Dendritic cell treated with granulocyte-macrophage colony-stimulating factor and Interleukin-4, amounts not matched to agents 40 ng/mL and 50 ng/mL, for 4 days (primary cell): ENCODE data around the gene RIN3.
A peak's percentile ranks its signal among the peaks of the same experiment; 100 is the strongest.

Source experiments
- H3K27ac Mint-ChIP-seq: one replicate; pipeline ENCODE4 v1.8.0; 2022; ENCODE audit warnings: mild to moderate bottlenecking, mixed read lengths
- H3K27me3 Mint-ChIP-seq: one replicate; pipeline ENCODE4 v1.8.0; 2022; ENCODE audit warnings: mild to moderate bottlenecking, mixed read lengths
- H3K36me3 Mint-ChIP-seq: one replicate; pipeline ENCODE4 v1.8.0; 2022; ENCODE audit warnings: low read depth, mixed read lengths
- H3K4me1 Mint-ChIP-seq: one replicate; pipeline ENCODE4 v1.8.0; 2022; ENCODE audit warnings: low read depth, mixed read lengths
- H3K4me3 Mint-ChIP-seq: one replicate; pipeline ENCODE4 v1.8.0; 2022; ENCODE audit warnings: mild to moderate bottlenecking, moderate library complexity, mixed read lengths
- H3K9me3 Mint-ChIP-seq: one replicate; pipeline ENCODE4 v1.8.0; 2022; ENCODE audit warnings: mixed read lengths
- intact Hi-C: fragments of 100-400 bp; cut with micrococcal nuclease; formaldehyde crosslinking; loops from one replicate; pipeline ENCODE4 v1.15.0; 2022

RIN3 gene

DNA sequence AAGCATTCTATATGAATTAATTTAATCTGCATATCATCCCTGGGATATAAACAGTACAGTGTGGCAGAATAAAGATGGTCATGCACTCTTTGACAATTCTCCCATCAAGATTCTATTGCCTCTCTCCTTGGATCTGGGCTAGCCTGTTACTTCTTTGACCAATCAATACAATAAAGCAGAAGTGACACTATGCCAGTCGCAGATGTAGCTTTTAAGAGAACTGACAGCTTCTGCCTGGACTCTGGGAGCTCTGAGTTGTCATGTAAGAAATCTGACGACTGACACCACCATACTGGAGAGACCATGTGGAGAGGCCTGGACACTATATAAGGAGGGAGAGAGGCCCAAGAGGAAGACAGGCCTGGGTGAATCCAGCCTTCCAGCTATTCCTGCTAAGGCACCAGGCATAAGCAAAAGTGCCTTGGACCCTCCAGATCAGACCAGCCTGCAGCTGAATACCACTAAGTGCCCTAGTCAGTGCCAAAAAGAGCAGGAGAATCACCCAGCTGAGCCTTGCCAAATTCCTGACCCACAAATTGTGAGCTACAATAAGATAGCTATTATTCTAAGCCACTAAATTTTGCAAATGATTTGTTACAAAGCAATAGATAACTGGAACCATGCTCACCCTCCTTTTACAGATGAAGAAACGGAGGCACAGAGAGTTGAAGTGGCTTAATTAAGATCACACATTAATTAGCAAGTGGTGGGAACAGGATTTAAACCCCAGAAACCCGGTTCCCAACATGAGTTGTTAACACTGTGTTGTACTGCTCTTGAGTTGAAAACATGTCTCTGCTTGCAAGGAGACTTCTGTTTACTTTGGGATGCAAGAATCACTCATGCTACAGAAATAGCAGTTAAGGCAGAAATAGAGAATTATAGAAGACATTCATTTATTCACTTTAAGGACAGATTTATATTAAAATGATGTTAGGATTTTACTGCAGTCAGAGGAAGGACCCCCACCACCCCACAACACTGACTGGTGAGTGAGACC, 84.6 kb downstream of the RIN3 start:
- intact Hi-C loops: loop anchor here (5.0 kb wide), 1 partner anchor 54 kb away; no protein-coding TSS in a partner anchor
- Mint-ChIP-seq H3K4me1 (peaks cover 69% of the 10 kb centered on the region), H3K27ac (peak overlapping the region; percentile 24), H3K4me3 (no peak overlapping the region), H3K9me3 (no peaks in the 10 kb centered on the region), H3K36me3 (peaks cover 83% of the 10 kb centered on the region), H3K27me3 (no peaks in the 10 kb centered on the region)

DNA sequence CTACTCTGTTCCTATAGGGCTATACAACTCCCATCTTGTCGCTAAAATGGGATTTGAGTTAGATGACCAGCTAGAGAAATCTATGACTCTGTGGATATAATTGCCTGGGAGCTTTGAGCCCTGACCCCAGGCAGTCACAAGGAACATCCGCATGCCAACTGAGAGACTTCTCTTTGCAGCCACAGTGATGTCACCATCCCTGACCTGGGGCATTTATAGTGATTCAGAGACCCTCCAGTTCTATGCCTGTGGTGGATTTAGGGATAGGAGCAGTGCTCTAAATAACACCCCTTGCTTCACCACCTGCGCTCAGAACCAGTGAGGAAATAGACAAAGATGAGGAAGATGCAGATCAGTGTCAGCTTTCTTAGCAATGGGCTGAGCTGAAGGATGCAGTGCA, 86.2 kb downstream of the RIN3 start:
- Mint-ChIP-seq H3K4me1 (peaks cover 66% of the 10 kb centered on the region), H3K4me3 (no peak overlapping the region)

DNA sequence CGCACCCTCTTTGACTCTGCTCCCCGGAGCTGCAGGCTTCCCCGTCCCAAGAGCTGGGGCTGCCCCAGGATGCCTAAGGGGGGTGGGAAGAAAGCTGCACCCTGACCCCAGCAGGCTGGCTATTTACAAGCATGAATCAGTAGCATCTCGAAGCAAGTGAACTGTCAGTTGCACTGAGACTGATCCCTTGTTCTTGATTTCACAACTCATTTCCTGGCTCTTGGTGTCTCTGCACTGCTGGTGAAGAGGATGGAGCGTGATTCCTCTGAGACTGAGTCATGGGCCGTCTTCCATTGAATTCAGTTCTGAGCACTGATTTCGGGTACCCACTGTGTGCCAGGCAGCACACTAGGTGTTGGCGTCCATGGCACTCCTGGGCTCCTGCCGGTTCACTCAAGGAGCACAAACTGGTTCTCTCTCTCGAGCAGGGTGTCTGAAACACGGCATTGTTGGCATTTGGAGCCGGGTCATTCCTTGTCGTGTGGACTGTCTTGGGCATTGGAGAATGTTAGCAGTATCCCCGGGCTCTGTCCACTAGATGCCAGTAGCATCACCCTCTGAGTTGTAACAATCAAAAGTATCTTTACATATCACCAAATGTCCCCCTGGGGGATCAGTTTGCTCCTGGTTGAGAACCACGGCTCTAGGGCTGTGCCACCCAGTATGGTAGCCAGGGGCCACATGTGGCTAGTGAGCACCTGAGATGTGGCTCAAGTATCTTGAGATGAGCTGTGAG, 86.9 kb downstream of the RIN3 start:
- Mint-ChIP-seq H3K27me3 (no peaks in the 10 kb centered on the region), H3K4me3 (no peak overlapping the region), H3K36me3 (peaks cover 83% of the 10 kb centered on the region), H3K4me1 (peaks cover 59% of the 10 kb centered on the region), H3K27ac (peak overlapping the region; percentile 56), H3K9me3 (no peaks in the 10 kb centered on the region)
- intact Hi-C loops: no loop called here

More for the DNA sequence above, 86.2 kb downstream of the RIN3 start:
- no peaks in the 10 kb centered on the region for H3K27me3 Mint-ChIP-seq
- no peak overlapping the region for H3K27ac Mint-ChIP-seq
- intact Hi-C loops: loop anchor here (5.0 kb wide), 1 partner anchor 52 kb away; no protein-coding TSS in a partner anchor
- no peaks in the 10 kb centered on the region for H3K9me3 Mint-ChIP-seq
- H3K36me3 Mint-ChIP-seq: peaks cover 83% of the 10 kb centered on the region

- H3K9me3 Mint-ChIP-seq: no peaks in the 10 kb centered on the region
- no peaks in the 10 kb centered on the region for H3K27me3 Mint-ChIP-seq
- H3K36me3 Mint-ChIP-seq: peaks cover 89% of the 10 kb centered on the region
- H3K27ac Mint-ChIP-seq: no peak overlapping the region
- intact Hi-C loops: no loop called here
- H3K4me3 Mint-ChIP-seq: no peak overlapping the region
- H3K4me1 Mint-ChIP-seq: peaks cover 52% of the 10 kb centered on the region
These were observed 87.6 kb downstream of the RIN3 start for GRCh38 chr14:92601131-92601710.

GRCh38 chr14:92601757-92602417, 88.3 kb downstream of the RIN3 start:
- peaks cover 45% of the 10 kb centered on the region for H3K4me1 Mint-ChIP-seq

GRCh38 chr14:92603309-92604242, 90.0 kb downstream of the RIN3 start:
- Mint-ChIP-seq H3K9me3 (no peaks in the 10 kb centered on the region), H3K4me1 (peaks cover 36% of the 10 kb centered on the region), H3K4me3 (no peak overlapping the region), H3K36me3 (peaks cover 86% of the 10 kb centered on the region), H3K27ac (no peak overlapping the region), H3K27me3 (no peaks in the 10 kb centered on the region)
- intact Hi-C loops: no loop called here

More at GRCh38 chr14:92601757-92602417, 88.3 kb downstream of the RIN3 start:
- intact Hi-C loops: no loop called here
- H3K36me3 Mint-ChIP-seq: peaks cover 89% of the 10 kb centered on the region
- no peak overlapping the region for H3K27ac Mint-ChIP-seq
- no peaks in the 10 kb centered on the region for H3K27me3 Mint-ChIP-seq
- H3K9me3 Mint-ChIP-seq: no peaks in the 10 kb centered on the region
- no peak overlapping the region for H3K4me3 Mint-ChIP-seq

DNA sequence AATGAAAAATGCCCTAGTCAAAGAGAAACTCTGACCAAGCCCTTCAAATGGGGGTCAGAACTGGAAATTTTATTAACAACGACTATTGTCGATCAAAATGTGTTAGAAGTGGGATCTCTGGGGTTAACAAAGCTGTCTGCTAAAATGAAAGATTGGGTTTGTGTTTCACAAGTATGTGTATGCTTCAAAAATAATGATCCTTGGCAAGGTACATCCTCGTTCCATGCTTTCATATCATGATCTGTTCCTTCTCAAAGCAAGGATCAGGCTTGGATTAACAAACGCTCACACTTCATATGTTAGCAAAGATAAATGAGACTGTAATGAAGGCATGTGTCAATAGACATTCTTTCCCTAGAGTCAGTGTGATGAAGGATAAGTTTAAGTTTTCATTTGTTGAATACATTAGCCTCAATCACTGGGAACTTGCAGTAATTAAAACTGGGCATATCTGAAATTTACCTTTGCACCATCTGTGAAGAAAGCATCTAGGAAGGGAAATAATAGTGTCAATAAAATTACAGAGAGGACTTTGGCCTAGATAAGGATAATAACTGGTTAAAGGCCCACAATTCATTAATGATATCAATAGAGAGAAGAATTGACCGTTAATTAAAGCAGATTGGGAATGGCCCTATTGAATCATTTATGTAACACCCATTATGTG, 91.8 kb downstream of the RIN3 start:
- H3K27me3 Mint-ChIP-seq: no peaks in the 10 kb centered on the region
- peaks cover 34% of the 10 kb centered on the region for H3K4me1 Mint-ChIP-seq
- H3K4me3 Mint-ChIP-seq: no peak overlapping the region
- H3K9me3 Mint-ChIP-seq: no peaks in the 10 kb centered on the region
- H3K27ac Mint-ChIP-seq: no peak overlapping the region
- peaks cover 77% of the 10 kb centered on the region for H3K36me3 Mint-ChIP-seq
- intact Hi-C loops: no loop called here

DNA sequence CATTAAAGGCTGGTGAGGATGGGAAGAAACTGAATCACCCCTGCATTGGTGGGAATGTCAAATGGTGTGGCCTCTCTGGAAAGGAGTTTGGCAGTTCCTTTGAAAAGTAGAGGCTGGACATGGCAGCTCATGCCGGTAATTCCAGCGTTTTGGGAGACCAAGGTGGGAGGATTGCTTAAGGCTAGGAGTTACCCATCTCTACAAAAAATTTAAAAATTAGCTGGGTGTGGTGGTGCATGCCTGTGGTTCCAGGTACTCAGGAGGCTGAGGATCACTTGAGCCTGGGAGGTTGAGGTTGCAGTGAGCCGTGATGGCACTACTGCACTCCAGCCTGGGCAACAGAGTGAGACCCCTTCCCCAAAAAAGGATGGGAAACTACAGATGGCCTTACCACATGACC, 93.7 kb downstream of the RIN3 start:
- H3K4me1 Mint-ChIP-seq: peaks cover 23% of the 10 kb centered on the region
- peaks cover 79% of the 10 kb centered on the region for H3K36me3 Mint-ChIP-seq
- no peak overlapping the region for H3K27ac Mint-ChIP-seq
- H3K27me3 Mint-ChIP-seq: no peaks in the 10 kb centered on the region
- H3K9me3 Mint-ChIP-seq: no peaks in the 10 kb centered on the region
- no peak overlapping the region for H3K4me3 Mint-ChIP-seq
- intact Hi-C loops: no loop called here

GRCh38 chr14:92607702-92608429, 94.3 kb downstream of the RIN3 start:
- peaks cover 24% of the 10 kb centered on the region for H3K4me1 Mint-ChIP-seq
- peaks cover 76% of the 10 kb centered on the region for H3K36me3 Mint-ChIP-seq
- H3K27ac Mint-ChIP-seq: no peak overlapping the region
- H3K27me3 Mint-ChIP-seq: no peaks in the 10 kb centered on the region
- intact Hi-C loops: no loop called here
- H3K4me3 Mint-ChIP-seq: no peak overlapping the region
- H3K9me3 Mint-ChIP-seq: no peaks in the 10 kb centered on the region

GRCh38 chr14:92609955-92610354, 96.4 kb downstream of the RIN3 start:
- Mint-ChIP-seq H3K4me1 (peaks cover 39% of the 10 kb centered on the region), H3K4me3 (no peak overlapping the region), H3K36me3 (peaks cover 70% of the 10 kb centered on the region), H3K9me3 (no peaks in the 10 kb centered on the region), H3K27me3 (no peaks in the 10 kb centered on the region), H3K27ac (peak overlapping the region; percentile 87)
- intact Hi-C loops: loop anchor here (1.0 kb wide), 1 partner anchor 47 kb away; no protein-coding TSS in a partner anchor

- intact Hi-C loops: no loop called here
- Mint-ChIP-seq H3K27ac (no peak overlapping the region), H3K9me3 (no peaks in the 10 kb centered on the region), H3K27me3 (no peaks in the 10 kb centered on the region), H3K4me3 (no peak overlapping the region), H3K36me3 (peaks cover 70% of the 10 kb centered on the region), H3K4me1 (peaks cover 46% of the 10 kb centered on the region)
These were observed 97.3 kb downstream of the RIN3 start for GRCh38 chr14:92610849-92611271.
